ENCODE measurements around the gene RARB. TPM values are rescaled to one million over a fixed set of nuclear protein-coding genes. Genes with fewer than 3 reads are reported as not detected.

The RARB gene
- total RNA-seq, 2 experiments from 2014 or later, result not detected

- POLR2A ChIA-PET, result no interaction called here
- Mint-ChIP-seq H3K4me1 (no peaks in the 10 kb centered on the region), H3K36me3 (ENCODE audit: low read depth) (no peaks in the 10 kb centered on the region), H3K27ac (no peak overlapping the region), H3K4me3 (no peak overlapping the region), H3K27me3 (peaks cover 3% of the 10 kb centered on the region), H3K9me3 (no peaks in the 10 kb centered on the region)
- CTCF ChIA-PET, result no interaction called here
- no peak for DNase-seq
Observed at GRCh38 chr3:25520926-25521559, 93.0 kb downstream of the RARB start.

DNA sequence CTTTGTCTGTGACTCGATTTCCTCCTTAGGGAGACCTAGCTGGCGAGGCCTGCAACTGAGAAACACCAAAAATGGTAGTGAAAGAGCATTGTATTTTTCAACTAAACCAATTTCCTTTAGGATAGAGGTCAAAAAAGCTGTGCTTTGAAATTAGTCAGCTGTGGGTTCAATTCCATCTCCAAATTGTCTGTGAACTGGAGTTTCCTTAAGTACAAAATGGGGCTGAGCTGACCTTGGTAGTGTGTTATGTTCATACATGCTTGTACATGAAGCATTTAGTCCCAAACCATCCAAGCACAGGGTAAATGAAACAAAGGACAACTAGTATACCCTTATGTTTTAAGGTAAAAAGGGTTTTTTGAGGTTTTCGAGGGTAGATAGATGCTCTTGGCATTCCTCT is 99.3 kb downstream of the RARB start:
- peaks cover 3% of the 10 kb centered on the region for H3K27me3 Mint-ChIP-seq

DNA sequence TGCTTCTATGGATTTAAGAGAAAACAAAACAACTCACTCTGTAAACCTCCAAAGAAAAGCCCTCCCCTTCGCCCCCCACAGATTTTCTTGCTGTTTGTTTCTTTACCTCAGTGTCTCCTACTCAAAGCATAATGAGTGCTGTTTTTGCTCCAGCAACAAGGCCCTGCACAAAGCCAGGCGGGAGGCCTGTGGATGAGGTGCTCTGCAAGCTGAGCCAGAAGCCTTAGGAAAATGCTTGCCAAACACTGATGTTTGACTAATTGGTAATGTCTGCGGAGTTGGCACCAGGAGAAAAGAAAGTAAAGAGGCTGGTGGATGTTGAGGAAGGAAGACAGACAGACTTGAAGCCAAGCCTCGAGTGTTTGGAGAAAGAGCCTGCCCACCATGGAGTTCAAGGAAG is 99.7 kb downstream of the RARB start:
- Mint-ChIP-seq H3K36me3 (ENCODE audit: low read depth) (no peaks in the 10 kb centered on the region), H3K4me3 (no peak overlapping the region), H3K4me1 (no peaks in the 10 kb centered on the region), H3K27me3 (peaks cover 3% of the 10 kb centered on the region), H3K27ac (no peak overlapping the region), H3K9me3 (peaks cover 6% of the 10 kb centered on the region)
- no peak for DNase-seq
- ChIA-PET POLR2A (no interaction called here), CTCF (interaction anchor here (0.6 to 1.3 kb wide), 2 partner anchors 14 to 67 kb away, joined by 3 read pairs; no protein-coding TSS in a partner anchor)

More for the DNA sequence above, 99.3 kb downstream of the RARB start:
- Mint-ChIP-seq H3K9me3 (peaks cover 2% of the 10 kb centered on the region), H3K4me1 (no peaks in the 10 kb centered on the region), H3K4me3 (no peak overlapping the region), H3K27ac (no peak overlapping the region), H3K36me3 (ENCODE audit: low read depth) (no peaks in the 10 kb centered on the region)
- ChIA-PET CTCF (interaction anchor here (0.6 kb wide), 1 partner anchor 68 kb away, joined by 3 read pairs; no protein-coding TSS in a partner anchor), POLR2A (no interaction called here)
- no peak for DNase-seq

DNA sequence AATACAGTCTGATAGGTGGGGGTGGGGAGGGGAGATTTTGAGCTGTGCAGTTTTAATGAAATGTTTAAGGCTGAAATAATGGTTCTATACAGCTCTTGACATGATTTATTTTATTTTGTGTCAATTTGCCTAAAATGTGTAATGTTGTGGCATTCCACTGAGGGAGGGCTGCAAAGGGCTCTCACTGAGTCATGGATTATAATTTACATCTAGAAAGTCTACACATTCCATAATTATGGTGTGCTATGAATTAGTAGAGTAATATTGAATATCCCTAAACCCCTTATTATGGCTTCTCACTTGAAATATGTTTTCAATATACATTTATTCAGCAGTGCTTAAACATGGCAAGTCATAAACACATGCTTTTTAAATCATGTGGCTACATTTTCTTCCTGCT is 103.9 kb downstream of the RARB start:
- H3K27me3 Mint-ChIP-seq, result no peaks in the 10 kb centered on the region
- H3K4me3 Mint-ChIP-seq, result no peak overlapping the region
- CTCF ChIA-PET, result interaction anchor here (0.6 kb wide), 1 partner anchor 87 kb away, joined by 4 read pairs; no protein-coding TSS in a partner anchor
- no peaks in the 10 kb centered on the region for H3K36me3 Mint-ChIP-seq (ENCODE audit: low read depth)
- H3K4me1 Mint-ChIP-seq, result no peaks in the 10 kb centered on the region
- DNase-seq, result no peak
- H3K27ac Mint-ChIP-seq, result no peak overlapping the region
- peaks cover 9% of the 10 kb centered on the region for H3K9me3 Mint-ChIP-seq
- POLR2A ChIA-PET, result no interaction called here

- Mint-ChIP-seq H3K9me3 (peaks cover 9% of the 10 kb centered on the region), H3K36me3 (ENCODE audit: low read depth) (no peaks in the 10 kb centered on the region), H3K4me1 (no peaks in the 10 kb centered on the region), H3K27ac (no peak overlapping the region), H3K27me3 (no peaks in the 10 kb centered on the region), H3K4me3 (no peak overlapping the region)
- POLR2A ChIA-PET, result no interaction called here
- DNase-seq, result peak; percentile 29
- CTCF ChIA-PET, result interaction anchor here (0.6 to 0.7 kb wide), 2 partner anchors 15 to 726 kb away, joined by 4 to 5 read pairs; no protein-coding TSS in a partner anchor
Observed at GRCh38 chr3:25532431-25533162, 104.5 kb downstream of the RARB start.

GRCh38 chr3:25533399-25533798 is 105.3 kb downstream of the RARB start:
- no peaks in the 10 kb centered on the region for H3K4me1 Mint-ChIP-seq
- H3K27ac Mint-ChIP-seq, result no peak overlapping the region
- CTCF ChIA-PET, result interaction anchor here (0.7 kb wide), 1 partner anchor 14 kb away, joined by 5 read pairs; no protein-coding TSS in a partner anchor
- H3K27me3 Mint-ChIP-seq, result no peaks in the 10 kb centered on the region
- POLR2A ChIA-PET, result no interaction called here
- H3K9me3 Mint-ChIP-seq, result peaks cover 9% of the 10 kb centered on the region
- no peak for DNase-seq
- no peak overlapping the region for H3K4me3 Mint-ChIP-seq
- no peaks in the 10 kb centered on the region for H3K36me3 Mint-ChIP-seq (ENCODE audit: low read depth)

DNA sequence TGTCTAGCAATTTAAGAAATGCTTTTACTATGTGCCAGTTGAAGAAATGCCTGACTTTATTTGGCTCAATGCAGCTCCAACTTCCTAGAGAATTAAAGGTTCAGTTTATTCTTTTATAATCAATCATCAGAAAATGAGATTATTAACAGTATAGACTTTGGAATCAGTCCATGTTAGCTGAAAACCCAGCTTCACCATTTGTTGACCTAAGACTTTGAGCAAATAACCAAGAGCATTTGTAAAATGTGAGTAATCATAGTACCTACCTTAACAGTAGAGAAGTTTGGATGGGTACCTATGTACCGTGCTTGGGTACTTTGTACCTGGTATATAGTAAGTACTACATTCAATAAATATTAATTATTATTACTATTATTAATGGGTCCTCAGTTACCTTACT is 105.9 kb downstream of the RARB start:
- DNase-seq, result no peak
- Mint-ChIP-seq H3K4me1 (no peaks in the 10 kb centered on the region), H3K27ac (no peak overlapping the region), H3K27me3 (no peaks in the 10 kb centered on the region), H3K4me3 (no peak overlapping the region), H3K9me3 (peaks cover 9% of the 10 kb centered on the region), H3K36me3 (ENCODE audit: low read depth) (no peaks in the 10 kb centered on the region)
- POLR2A ChIA-PET, result no interaction called here
- CTCF ChIA-PET, result no interaction called here

DNA sequence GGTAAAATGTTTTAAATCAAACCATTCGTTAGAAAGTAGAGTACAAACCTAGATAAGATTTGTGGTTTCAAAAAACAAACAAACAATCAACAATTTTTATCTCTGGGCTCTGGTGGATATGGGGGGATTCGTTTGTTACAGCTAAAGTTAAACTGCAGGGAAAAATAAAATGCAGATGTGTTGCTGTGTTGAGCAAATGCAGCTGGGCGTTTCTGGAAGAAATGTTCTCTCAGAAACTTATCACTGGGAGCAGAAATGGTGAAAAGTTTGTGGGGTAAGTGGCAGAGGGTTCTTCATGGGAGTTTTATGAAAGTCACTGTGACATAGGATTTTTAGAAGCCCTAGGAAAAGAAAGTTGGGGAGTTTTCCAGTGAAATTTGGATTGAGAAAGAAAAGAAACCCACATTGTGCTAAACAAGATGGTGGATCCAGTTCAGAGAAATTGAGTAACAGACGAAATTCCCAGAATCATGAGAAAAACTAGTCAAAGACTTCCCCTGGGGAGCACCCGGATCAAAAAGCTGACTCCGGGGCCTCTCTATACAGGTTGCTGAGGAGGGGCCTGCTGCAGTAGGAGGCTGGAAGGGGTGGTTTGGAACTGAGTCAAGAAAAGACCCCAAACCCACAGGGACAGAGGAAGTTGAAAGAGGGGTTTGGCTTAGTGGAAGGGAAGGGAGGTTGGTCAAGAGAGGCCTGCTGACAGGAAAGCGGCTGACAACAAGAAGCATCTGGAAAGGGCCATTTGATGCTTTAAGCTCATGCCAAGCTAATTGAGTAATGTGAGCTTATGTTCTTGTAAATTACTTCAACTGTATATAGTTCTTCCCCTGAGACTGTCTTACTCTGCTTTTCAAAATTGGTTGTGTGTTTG is 108.7 kb downstream of the RARB start:
- Mint-ChIP-seq H3K27ac (no peak overlapping the region), H3K4me1 (no peaks in the 10 kb centered on the region), H3K9me3 (peaks cover 9% of the 10 kb centered on the region), H3K27me3 (no peaks in the 10 kb centered on the region), H3K36me3 (ENCODE audit: low read depth) (no peaks in the 10 kb centered on the region), H3K4me3 (no peak overlapping the region)
- ChIA-PET CTCF (interaction anchor here (1.9 kb wide), 1 partner anchor 9 kb away, joined by 4 read pairs; no protein-coding TSS in a partner anchor), POLR2A (no interaction called here)
- DNase-seq, result no peak

DNA sequence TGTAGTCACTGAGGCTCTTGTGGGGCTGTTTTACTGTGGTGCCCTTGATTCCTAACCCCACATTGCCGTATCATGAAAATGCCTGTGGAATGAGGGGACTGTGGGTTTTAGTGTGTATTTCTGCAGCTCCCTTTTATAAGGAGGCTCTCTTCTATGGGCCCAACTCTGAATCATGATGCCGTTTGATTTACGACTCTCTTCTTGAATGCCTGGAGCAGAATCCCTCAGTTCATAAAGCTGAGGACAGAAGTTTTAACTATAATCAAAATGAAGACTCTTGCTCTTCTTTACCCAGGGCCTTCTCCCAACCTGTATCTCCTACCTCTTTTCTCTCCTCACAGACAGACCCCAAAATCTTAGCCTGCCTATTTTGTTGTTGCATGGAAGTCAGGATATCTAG is 109.5 kb downstream of the RARB start:
- DNase-seq, result no peak
- Mint-ChIP-seq H3K9me3 (peaks cover 5% of the 10 kb centered on the region), H3K4me3 (no peak overlapping the region), H3K36me3 (ENCODE audit: low read depth) (no peaks in the 10 kb centered on the region), H3K4me1 (no peaks in the 10 kb centered on the region), H3K27me3 (no peaks in the 10 kb centered on the region), H3K27ac (no peak overlapping the region)
- POLR2A ChIA-PET, result no interaction called here
- CTCF ChIA-PET, result no interaction called here

DNA sequence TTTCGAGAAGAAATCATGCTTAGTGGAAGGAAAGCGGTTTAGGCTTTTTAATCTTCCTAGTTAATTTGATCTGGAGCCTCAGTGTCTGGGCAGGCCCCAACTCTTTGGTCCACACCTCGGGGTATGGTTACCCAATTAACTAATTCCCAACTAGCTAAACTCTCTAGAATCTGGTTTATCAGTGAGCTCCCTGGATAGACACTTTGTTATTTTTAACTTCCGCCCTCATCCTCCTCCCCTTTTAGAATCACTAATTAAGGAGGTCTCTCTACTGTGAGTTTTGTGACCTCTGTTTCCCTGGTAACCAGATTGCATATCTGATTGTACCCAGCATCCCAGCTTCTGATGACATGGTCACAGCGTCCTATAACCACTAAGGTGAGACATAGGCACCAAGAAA is 112.2 kb downstream of the RARB start:
- Mint-ChIP-seq H3K4me1 (no peaks in the 10 kb centered on the region), H3K27ac (no peak overlapping the region), H3K27me3 (no peaks in the 10 kb centered on the region), H3K36me3 (ENCODE audit: low read depth) (no peaks in the 10 kb centered on the region), H3K4me3 (no peak overlapping the region), H3K9me3 (no peaks in the 10 kb centered on the region)
- CTCF ChIA-PET, result no interaction called here
- POLR2A ChIA-PET, result no interaction called here
- no peak for DNase-seq

- ChIA-PET CTCF (no interaction called here), POLR2A (no interaction called here)
- Mint-ChIP-seq H3K27me3 (no peaks in the 10 kb centered on the region), H3K36me3 (ENCODE audit: low read depth) (no peaks in the 10 kb centered on the region), H3K27ac (no peak overlapping the region), H3K9me3 (no peaks in the 10 kb centered on the region), H3K4me3 (no peak overlapping the region), H3K4me1 (no peaks in the 10 kb centered on the region)
- DNase-seq, result no peak
Observed at GRCh38 chr3:25542492-25543039, 114.5 kb downstream of the RARB start.

- H3K4me1 Mint-ChIP-seq, result no peaks in the 10 kb centered on the region
- no peaks in the 10 kb centered on the region for H3K27me3 Mint-ChIP-seq
- no peak overlapping the region for H3K4me3 Mint-ChIP-seq
- ChIA-PET POLR2A (no interaction called here), CTCF (interaction anchor here (0.8 kb wide), 1 partner anchor 14 kb away, joined by 5 read pairs; no protein-coding TSS in a partner anchor)
- H3K9me3 Mint-ChIP-seq, result no peaks in the 10 kb centered on the region
- H3K27ac Mint-ChIP-seq, result no peak overlapping the region
- no peak for DNase-seq
- no peaks in the 10 kb centered on the region for H3K36me3 Mint-ChIP-seq (ENCODE audit: low read depth)
Observed at GRCh38 chr3:25547103-25547502, 119.0 kb downstream of the RARB start.
